SK-N-SH (cell line): ENCODE data around the gene TWSG1.

Experiments
- EZH2phosphoT487 ChIP-seq: fragments of 200-600 bp; sonication (generic); IDR thresholded peaks from 2 replicates; pipeline ENCODE4 v1.6.1; 2017; ENCODE audit warnings: low read depth, mixed run types, mild to moderate bottlenecking, antibody characterized with exemption, moderate library complexity, borderline replicate concordance
- FOXJ3 ChIP-seq: sonication (generic); formaldehyde crosslinking; IDR thresholded peaks from 2 replicates; pipeline ENCODE4 v1.5.1; 2020; ENCODE audit warnings: mild to moderate bottlenecking, missing genetic modification reagents
- NRF1 ChIP-seq: IDR thresholded peaks from 2 replicates; pipeline ENCODE4 v1.6.1; 2012; ENCODE audit warnings: low read depth, mild to moderate bottlenecking, low read length
- POLR2AphosphoS5 ChIP-seq: IDR thresholded peaks from 2 replicates; pipeline ENCODE4 v1.6.1; 2012; ENCODE audit warnings: low read depth, low read length
- RCOR1 ChIP-seq: fragments of 150-350 bp; IDR thresholded peaks from 2 replicates; pipeline ENCODE4 v1.6.1; 2017; ENCODE audit warnings: antibody characterized with exemption, low read length
- SIN3A ChIP-seq: IDR thresholded peaks from 2 replicates; pipeline ENCODE4 v1.6.1; 2012; ENCODE audit warnings: low read depth, mild to moderate bottlenecking, low read length, moderate library complexity, borderline replicate concordance
- TAF1 ChIP-seq: IDR thresholded peaks from 2 replicates; pipeline ENCODE4 v1.6.1; 2012; ENCODE audit warnings: low read depth, mild to moderate bottlenecking, low read length, moderate library complexity, borderline replicate concordance
- YY1 ChIP-seq: IDR thresholded peaks from 2 replicates; pipeline ENCODE4 v1.4.0; 2012; ENCODE audit warnings: low read depth, mild to moderate bottlenecking
- TF ChIP-seq, protein P1 (sequence below): IDR thresholded peaks from 2 replicates; pipeline ENCODE4; 2012
- TF ChIP-seq, protein P2 (sequence below): fragments of 150-350 bp; IDR thresholded peaks from 2 replicates; pipeline ENCODE4 v1.6.1; 2017; ENCODE audit warnings: antibody characterized with exemption, low read length, low read depth, borderline replicate concordance
- TF ChIP-seq, protein P3 (sequence below): fragments of 200-600 bp; sonication (generic); IDR thresholded peaks from 2 replicates; pipeline ENCODE4 v1.6.1; 2017; ENCODE audit warnings: antibody characterized with exemption, mild to moderate bottlenecking, moderate library complexity
- TF ChIP-seq, protein P4 (sequence below): IDR thresholded peaks from 2 replicates; pipeline ENCODE4 v1.4.0; 2012; ENCODE audit warnings: low read depth
- TF ChIP-seq, protein P5 (sequence below): fragments of 150-350 bp; IDR thresholded peaks from 2 replicates; pipeline ENCODE4 v1.6.1; 2016; ENCODE audit warnings: mild to moderate bottlenecking, low read depth, low read length
- TF ChIP-seq, protein P6 (sequence below): IDR thresholded peaks from 2 replicates; pipeline ENCODE4 v1.4.0; 2012; ENCODE audit warnings: low read depth, borderline replicate concordance

DNA sequence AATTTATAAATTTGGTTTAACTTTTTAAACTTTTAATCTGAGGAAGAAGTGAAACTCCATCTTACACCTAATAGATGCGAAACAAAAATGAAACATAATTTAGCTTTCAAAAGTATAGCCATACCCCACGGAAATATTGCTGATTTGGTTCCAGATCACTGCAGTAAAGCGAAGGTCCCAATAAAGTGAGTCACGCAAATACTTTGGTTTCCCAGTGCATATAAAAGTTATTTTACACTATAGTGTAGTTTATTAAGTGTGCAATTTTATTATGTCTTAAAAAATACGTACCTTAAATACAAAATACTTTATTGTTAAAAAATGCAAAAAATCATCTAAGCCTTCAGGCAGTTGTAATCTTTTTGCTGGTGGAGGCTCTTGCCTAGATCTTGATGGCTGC lies 55.1 kb downstream of the TWSG1 start:
- TF ChIP-seq RCOR1: no peak
- TF ChIP-seq YY1: no peak
- no peak for TF ChIP-seq TAF1
- TF ChIP-seq, protein P1, sequence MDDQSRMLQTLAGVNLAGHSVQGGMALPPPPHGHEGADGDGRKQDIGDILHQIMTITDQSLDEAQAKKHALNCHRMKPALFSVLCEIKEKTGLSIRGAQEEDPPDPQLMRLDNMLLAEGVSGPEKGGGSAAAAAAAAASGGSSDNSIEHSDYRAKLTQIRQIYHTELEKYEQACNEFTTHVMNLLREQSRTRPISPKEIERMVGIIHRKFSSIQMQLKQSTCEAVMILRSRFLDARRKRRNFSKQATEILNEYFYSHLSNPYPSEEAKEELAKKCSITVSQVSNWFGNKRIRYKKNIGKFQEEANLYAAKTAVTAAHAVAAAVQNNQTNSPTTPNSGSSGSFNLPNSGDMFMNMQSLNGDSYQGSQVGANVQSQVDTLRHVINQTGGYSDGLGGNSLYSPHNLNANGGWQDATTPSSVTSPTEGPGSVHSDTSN: no peak
- no peak for TF ChIP-seq FOXJ3 (CRISPR knock-in tag)
- TF ChIP-seq, protein P2, sequence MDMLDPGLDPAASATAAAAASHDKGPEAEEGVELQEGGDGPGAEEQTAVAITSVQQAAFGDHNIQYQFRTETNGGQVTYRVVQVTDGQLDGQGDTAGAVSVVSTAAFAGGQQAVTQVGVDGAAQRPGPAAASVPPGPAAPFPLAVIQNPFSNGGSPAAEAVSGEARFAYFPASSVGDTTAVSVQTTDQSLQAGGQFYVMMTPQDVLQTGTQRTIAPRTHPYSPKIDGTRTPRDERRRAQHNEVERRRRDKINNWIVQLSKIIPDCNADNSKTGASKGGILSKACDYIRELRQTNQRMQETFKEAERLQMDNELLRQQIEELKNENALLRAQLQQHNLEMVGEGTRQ: no peak
- no peak for TF ChIP-seq NRF1
- TF ChIP-seq, protein P3, sequence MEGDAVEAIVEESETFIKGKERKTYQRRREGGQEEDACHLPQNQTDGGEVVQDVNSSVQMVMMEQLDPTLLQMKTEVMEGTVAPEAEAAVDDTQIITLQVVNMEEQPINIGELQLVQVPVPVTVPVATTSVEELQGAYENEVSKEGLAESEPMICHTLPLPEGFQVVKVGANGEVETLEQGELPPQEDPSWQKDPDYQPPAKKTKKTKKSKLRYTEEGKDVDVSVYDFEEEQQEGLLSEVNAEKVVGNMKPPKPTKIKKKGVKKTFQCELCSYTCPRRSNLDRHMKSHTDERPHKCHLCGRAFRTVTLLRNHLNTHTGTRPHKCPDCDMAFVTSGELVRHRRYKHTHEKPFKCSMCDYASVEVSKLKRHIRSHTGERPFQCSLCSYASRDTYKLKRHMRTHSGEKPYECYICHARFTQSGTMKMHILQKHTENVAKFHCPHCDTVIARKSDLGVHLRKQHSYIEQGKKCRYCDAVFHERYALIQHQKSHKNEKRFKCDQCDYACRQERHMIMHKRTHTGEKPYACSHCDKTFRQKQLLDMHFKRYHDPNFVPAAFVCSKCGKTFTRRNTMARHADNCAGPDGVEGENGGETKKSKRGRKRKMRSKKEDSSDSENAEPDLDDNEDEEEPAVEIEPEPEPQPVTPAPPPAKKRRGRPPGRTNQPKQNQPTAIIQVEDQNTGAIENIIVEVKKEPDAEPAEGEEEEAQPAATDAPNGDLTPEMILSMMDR: no peak
- no peak for TF ChIP-seq POLR2AphosphoS5
- no peak for TF ChIP-seq SIN3A
- TF ChIP-seq, protein P4, sequence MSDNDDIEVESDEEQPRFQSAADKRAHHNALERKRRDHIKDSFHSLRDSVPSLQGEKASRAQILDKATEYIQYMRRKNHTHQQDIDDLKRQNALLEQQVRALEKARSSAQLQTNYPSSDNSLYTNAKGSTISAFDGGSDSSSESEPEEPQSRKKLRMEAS: no peak
- TF ChIP-seq, protein P5, sequence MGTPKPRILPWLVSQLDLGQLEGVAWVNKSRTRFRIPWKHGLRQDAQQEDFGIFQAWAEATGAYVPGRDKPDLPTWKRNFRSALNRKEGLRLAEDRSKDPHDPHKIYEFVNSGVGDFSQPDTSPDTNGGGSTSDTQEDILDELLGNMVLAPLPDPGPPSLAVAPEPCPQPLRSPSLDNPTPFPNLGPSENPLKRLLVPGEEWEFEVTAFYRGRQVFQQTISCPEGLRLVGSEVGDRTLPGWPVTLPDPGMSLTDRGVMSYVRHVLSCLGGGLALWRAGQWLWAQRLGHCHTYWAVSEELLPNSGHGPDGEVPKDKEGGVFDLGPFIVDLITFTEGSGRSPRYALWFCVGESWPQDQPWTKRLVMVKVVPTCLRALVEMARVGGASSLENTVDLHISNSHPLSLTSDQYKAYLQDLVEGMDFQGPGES: no peak
- TF ChIP-seq, protein P6, sequence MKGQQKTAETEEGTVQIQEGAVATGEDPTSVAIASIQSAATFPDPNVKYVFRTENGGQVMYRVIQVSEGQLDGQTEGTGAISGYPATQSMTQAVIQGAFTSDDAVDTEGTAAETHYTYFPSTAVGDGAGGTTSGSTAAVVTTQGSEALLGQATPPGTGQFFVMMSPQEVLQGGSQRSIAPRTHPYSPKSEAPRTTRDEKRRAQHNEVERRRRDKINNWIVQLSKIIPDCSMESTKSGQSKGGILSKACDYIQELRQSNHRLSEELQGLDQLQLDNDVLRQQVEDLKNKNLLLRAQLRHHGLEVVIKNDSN: no peak
- no peak for TF ChIP-seq EZH2phosphoT487
